ENCODE data around the gene SLC2A5. TPM values are rescaled to one million over a fixed set of nuclear protein-coding genes. Genes with fewer than 3 reads are reported as not detected.
"Not testable (repeated sequence)": the region's sequence is repeated elsewhere in the genome, so short reads cannot be mapped to it uniquely, and the experiment has no call there.

SLC2A5 gene
- polyA plus RNA-seq, 3 donors, result 0.75 to 1.3 (median 0.81) TPM

GRCh38 chr1:9022773-9023172, 46.7 kb downstream of the SLC2A5 start:
- no peak overlapping the region for H3K4me2 ChIP-seq (replicated peaks; ENCODE audit: extremely low read depth, low read length, poor library complexity, severe bottlenecking)
- TF ChIP-seq CTCF (IDR thresholded peaks at IDR 0.05), result no peak
- H3K27ac ChIP-seq (ENCODE audit: low read depth in 1 of 2, low read length in 2 of 2), result no peak overlapping the region
- no peaks in the 10 kb centered on the region for H4K20me1 ChIP-seq (ENCODE audit: insufficient read depth, low read length)
- H3K36me3 ChIP-seq (replicated peaks in 1 of 2; ENCODE audit: control insufficient read depth in 1 of 2, insufficient read depth in 2 of 2, low read length in 2 of 2), result no peaks in the 10 kb centered on the region
- WGBS (ENCODE audit: insufficient coverage), result 95% methylated on average over 9 of the region's 10 CpGs
- H2AFZ ChIP-seq (ENCODE audit: insufficient read depth, low read depth, low read length, poor library complexity, severe bottlenecking), result no peak overlapping the region
- H3K9ac ChIP-seq (ENCODE audit: insufficient read depth, low read length, poor library complexity, severe bottlenecking), result no peak overlapping the region
- no peaks in the 10 kb centered on the region for H3K79me2 ChIP-seq (ENCODE audit: insufficient read depth, low read length)
- no peak overlapping the region for H3K4me3 Mint-ChIP-seq
- no peak for DNase-seq
- H3K27me3 Mint-ChIP-seq (ENCODE audit: low read depth in 3 of 3), result peaks cover 2 to 18% (median 6%) of the 10 kb centered on the region in 3 donors
- H3K27me3 ChIP-seq (ENCODE audit: control insufficient read depth in 2 of 2, insufficient read depth in 2 of 2, low read length in 2 of 2), result peaks cover 0 to 2% of the 10 kb centered on the region in 2 donors
- no peak overlapping the region for H3K27ac Mint-ChIP-seq
- intact Hi-C loops (cut with micrococcal nuclease), result no loop called here
- no peak overlapping the region for H3K4me3 ChIP-seq (replicated peaks in 1 of 3; ENCODE audit: low read depth in 2 of 3, low read length in 3 of 3)
- H3K9me3 Mint-ChIP-seq, result peaks cover 0 to under 1% (median 0%) of the 10 kb centered on the region in 7 donors
- H3K9me3 ChIP-seq (replicated peaks in 1 of 2; ENCODE audit: control insufficient read depth in 1 of 2, insufficient read depth in 1 of 2, low read length in 2 of 2), result no peaks in the 10 kb centered on the region
- H3K4me1 Mint-ChIP-seq, result peaks cover 2% of the 10 kb centered on the region
- H3K36me3 Mint-ChIP-seq, result no peaks in the 10 kb centered on the region
- H3K4me1 ChIP-seq (ENCODE audit: control insufficient read depth in 1 of 2, insufficient read depth in 2 of 2, low read length in 2 of 2), result no peaks in the 10 kb centered on the region

- intact Hi-C loops (cut with micrococcal nuclease); DNase-seq; H2AFZ ChIP-seq (ENCODE audit: insufficient read depth, low read depth, low read length, poor library complexity, severe bottlenecking); H3K27ac Mint-ChIP-seq; H3K9ac ChIP-seq (ENCODE audit: insufficient read depth, low read length, poor library complexity, severe bottlenecking); H3K4me1 Mint-ChIP-seq; H3K27me3 ChIP-seq (ENCODE audit: control insufficient read depth in 2 of 2, insufficient read depth in 2 of 2, low read length in 2 of 2); H3K4me3 ChIP-seq (replicated peaks in 1 of 3; ENCODE audit: low read depth in 2 of 3, low read length in 3 of 3); H3K4me3 Mint-ChIP-seq; H3K79me2 ChIP-seq (ENCODE audit: insufficient read depth, low read length); H3K4me2 ChIP-seq (replicated peaks; ENCODE audit: extremely low read depth, low read length, poor library complexity, severe bottlenecking); H3K36me3 Mint-ChIP-seq; H3K9me3 ChIP-seq (replicated peaks in 1 of 2; ENCODE audit: control insufficient read depth in 1 of 2, insufficient read depth in 1 of 2, low read length in 2 of 2); H3K9me3 Mint-ChIP-seq; H4K20me1 ChIP-seq (ENCODE audit: insufficient read depth, low read length); H3K4me1 ChIP-seq (ENCODE audit: control insufficient read depth in 1 of 2, insufficient read depth in 2 of 2, low read length in 2 of 2); H3K36me3 ChIP-seq (replicated peaks in 1 of 2; ENCODE audit: control insufficient read depth in 1 of 2, insufficient read depth in 2 of 2, low read length in 2 of 2); H3K27ac ChIP-seq (ENCODE audit: low read depth in 1 of 2, low read length in 2 of 2): not testable (repeated sequence)
- peaks cover 3 to 17% (median 6%) of the 10 kb centered on the region in 3 donors for H3K27me3 Mint-ChIP-seq (ENCODE audit: low read depth in 3 of 3)
- WGBS (ENCODE audit: insufficient coverage), result 100% methylated on average over 1 of the region's 15 CpGs
Measured at GRCh38 chr1:9022026-9022738, 47.3 kb downstream of the SLC2A5 start.
